Activated naive CD8-positive, alpha-beta T cell treated with anti-CD3 and anti-CD28 coated beads, Interleukin-2, amount 50 U/mL, for 16 hours (primary cell): ENCODE measurements around the gene LHFPL2.

Source experiments
- DNase-seq: peaks from one replicate; pipeline ENCODE4 v3.0.0-alpha.2; 2020; ENCODE audit warnings: low read depth, low spot score

LHFPL2 gene

GRCh38 chr5:78546276-78546996 is 102.1 kb downstream of the LHFPL2 start:
- no peak for DNase-seq

DNA sequence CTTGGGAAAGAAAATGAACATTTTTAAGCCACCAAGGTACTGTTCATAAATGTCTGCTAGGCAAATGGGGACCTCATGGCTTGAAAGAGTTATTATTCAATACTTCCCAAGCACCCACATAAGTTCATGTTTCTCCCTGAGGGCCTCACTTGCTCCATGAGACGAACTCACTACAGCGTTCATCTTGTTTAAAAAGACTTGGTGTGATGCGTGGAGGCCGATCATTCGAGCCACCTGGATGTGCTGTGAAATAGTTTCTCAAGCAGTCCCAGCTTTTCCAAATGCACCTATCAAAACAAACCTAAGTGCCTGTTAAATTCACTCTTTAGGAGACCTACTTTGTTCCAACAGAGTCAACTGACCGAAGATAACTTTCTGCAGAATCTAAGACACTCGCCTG is 103.2 kb downstream of the LHFPL2 start:
- DNase-seq = no peak

- DNase-seq = no peak
Observed at GRCh38 chr5:78544561-78545201, 103.9 kb downstream of the LHFPL2 start.

DNA sequence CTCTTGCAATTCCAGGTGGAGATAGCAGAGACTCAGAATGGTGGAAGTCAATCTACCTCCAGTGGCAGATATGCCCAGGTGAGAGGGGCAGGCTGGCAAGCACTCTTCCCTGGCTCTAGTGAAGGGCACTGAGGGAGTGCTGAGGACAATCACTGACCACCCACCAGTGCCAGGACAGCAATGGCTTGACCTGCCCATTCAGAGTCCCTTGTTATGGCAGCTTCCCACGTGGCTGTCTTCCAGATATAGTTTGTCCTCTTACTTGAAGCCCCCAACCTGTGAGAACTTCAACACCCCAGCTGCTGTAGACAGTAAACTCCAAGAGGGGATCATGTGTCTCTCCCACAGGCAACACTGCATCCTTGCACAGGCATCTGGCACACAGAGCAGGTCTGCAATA is 104.7 kb downstream of the LHFPL2 start:
- DNase-seq = no peak

DNA sequence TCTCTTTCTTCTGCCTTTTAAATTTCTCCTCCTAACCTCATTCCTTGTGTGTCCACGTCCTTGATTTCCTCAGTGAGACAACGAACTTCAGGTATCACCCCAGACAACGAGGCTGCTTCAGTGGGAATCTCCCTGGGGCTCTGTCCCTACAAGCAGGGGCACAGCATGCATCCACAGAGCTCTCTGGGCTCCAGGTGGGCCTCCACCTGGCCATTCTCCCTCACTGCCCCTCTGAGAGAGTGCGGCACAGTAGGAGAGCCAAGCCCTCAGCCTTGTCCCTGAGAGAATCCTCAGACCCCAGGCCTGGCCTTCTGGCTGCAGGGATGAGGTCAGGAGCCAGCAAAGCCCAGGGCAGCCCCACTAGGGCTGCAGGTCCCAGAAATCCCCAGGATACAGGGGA is 105.3 kb downstream of the LHFPL2 start:
- no peak for DNase-seq

GRCh38 chr5:78542321-78542840 is 106.2 kb downstream of the LHFPL2 start:
- DNase-seq = no peak

DNA sequence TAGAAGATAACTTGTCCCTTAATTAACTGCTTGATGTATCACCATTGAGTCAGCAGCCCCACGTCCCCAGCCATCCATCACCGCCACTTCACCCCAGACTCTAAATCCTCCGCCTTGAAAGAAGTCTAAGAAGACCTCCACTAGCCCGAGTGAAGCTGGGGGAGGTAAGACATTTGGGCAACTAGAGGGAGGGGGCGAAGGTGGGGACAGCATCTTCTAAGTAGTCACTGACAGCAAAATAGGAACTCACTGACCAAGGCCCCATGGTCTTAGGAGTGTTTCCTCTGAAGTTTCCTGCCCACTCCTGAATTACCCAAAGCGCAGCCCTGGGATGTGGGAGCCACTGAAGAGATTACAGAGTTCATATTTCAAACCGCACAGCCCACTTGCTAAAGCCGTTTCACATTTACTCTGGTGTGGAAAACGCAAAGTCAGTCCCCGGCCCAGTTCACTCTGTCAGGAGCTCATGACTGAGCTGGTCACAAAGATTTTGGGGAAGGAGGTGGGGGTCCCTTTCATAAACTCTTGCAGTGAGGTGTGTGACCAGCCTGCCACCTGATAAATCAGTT is 107.4 kb downstream of the LHFPL2 start:
- DNase-seq = no peak

- no peak for DNase-seq
Observed at GRCh38 chr5:78540335-78541085, 108.1 kb downstream of the LHFPL2 start.

DNA sequence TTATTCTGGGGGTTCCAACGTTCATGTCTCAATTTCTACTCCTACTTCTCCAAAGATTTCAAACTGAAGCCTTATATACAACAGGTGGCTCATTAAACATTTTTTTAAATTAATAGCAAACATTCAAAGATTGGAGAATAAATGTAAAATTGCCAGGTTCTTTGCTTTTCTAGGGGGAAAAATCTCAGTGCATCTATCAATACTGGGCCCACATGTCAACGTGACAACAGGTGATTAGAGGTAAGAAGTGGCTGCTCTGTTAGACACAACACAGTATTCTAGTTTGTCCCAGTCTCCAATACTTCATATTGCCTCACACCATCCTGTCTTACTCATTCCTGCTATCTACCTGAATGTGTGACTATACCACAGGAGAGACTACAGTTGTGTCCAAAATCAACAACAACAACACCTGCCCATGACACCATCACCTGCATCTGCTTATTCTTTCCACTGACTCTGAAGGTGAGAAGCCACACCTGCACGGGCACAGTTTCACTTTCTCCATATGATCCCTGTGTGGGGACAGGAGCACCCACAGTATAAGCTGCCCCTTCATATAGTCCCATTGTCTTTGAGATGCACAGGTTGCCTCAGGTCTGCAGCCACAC is 110.2 kb downstream of the LHFPL2 start:
- DNase-seq = no peak

DNA sequence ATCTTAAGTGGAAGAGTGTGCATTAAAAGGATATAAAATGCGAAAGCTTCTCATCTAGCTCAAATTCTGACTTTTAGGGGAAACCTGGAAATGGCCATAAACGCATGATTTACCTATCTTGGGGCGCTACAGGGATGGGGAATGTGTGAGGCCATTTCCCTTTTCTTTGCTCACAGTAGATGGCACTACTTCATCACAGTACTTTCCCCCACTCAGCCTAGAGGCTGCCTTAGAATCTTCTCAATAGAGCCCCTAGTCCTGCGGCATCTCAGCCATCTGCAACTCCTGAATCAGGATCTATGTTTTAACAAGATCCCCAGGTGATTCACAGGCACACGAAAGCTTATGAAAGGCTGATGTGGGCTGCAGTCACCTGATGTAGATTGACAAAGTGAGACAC is 110.8 kb downstream of the LHFPL2 start:
- DNase-seq = no peak

DNA sequence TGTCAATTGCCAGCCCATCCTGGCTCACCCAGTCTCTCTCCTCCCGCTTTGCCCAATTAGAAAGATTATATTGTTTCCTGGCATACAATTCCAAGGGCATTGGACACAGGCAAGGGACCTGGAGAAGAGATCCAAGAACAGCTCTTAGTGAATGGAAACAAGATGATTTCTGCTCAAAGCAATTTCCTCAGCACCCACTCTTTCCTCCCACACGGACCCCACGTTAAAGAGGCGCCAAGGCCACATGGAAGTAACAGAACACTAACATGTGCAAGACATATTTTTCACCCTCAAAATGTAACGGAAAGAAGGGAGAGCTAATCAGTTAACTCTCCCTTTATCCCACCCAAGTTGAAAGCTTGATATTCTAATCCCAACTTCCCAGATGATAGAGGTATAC is 111.2 kb downstream of the LHFPL2 start:
- DNase-seq = no peak

DNA sequence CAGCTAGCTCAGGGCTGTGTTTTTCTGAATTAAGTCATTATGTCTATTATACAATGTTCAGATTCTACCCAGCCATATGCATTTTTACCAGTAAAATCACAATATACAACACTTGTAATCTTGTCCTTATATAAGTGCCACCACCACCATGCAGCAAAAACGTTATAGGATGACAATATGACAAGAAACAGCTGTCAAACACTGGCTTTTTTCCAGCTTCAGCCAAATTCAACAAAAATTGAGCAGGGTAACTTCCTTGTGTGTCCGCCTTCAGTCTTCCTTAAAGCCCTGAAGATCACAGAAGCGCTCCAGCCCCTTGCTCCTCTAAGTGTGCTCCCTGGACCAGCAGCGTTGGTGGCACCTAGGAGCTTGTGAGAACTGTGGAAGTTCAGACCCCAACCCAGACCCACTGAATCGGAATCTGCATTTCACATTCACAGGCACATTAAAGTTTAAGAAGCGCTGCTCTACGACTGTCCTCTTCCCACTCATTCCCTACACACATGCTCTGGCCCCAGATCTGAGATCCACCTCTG is 111.8 kb downstream of the LHFPL2 start:
- DNase-seq = no peak

- no peak for DNase-seq
Observed at GRCh38 chr5:78534905-78535200, 113.7 kb downstream of the LHFPL2 start.

DNA sequence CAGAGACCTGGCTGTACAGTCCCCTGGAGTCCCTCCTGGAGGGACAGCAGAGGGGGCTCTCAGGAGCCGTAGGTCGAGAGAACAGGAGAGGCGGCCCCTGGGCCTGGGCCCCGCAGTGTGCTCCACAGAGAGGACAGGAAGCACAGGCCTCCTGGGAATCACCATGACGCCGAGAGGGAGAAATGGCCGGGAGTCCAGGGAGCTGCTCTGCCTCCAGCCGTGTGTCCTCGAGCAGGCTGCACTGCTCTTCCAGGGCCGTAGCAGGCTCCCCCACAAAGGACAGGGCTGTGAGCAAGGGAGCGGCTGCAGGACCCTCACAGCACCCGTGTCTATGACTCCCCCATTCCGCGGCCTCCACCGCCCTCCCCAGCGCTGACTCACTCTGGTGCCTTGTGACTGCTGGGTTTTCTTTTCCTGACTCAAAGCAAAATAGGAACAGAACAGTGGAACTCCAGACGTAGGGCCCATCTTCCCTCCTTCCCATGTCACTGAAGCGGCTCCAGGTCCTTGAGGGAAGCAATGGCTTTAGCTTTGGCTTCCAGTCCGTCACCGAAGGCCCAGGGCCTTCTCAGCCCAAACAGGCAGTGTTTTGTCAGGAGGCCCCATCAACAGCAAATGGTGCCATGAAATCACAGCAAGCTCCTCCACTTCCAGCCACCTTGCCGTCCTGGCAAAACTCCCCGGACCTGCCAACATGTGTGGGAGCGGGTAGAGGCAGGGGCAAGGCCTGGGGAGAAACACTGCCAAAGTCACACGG is 114.2 kb downstream of the LHFPL2 start:
- DNase-seq = no peak

DNA sequence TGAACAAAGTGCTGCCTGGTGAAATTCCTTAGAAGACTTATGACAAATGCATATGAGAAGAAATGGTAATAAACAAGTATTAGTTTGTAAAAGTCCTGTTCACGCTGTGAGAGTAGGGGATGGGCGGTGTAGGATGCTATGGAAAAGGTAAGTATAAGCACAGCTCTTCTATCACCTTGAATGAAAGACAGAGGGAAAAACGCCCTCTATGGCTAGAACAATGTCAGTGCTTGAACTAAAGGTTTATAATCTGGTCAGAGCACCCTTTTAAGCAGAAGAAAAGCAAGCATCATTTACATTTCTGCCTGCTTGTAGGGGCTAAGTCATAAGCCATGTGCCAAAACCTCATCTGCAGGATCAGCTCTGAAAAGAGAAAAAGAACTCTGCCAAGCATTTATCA is 115.2 kb downstream of the LHFPL2 start:
- DNase-seq = no peak

DNA sequence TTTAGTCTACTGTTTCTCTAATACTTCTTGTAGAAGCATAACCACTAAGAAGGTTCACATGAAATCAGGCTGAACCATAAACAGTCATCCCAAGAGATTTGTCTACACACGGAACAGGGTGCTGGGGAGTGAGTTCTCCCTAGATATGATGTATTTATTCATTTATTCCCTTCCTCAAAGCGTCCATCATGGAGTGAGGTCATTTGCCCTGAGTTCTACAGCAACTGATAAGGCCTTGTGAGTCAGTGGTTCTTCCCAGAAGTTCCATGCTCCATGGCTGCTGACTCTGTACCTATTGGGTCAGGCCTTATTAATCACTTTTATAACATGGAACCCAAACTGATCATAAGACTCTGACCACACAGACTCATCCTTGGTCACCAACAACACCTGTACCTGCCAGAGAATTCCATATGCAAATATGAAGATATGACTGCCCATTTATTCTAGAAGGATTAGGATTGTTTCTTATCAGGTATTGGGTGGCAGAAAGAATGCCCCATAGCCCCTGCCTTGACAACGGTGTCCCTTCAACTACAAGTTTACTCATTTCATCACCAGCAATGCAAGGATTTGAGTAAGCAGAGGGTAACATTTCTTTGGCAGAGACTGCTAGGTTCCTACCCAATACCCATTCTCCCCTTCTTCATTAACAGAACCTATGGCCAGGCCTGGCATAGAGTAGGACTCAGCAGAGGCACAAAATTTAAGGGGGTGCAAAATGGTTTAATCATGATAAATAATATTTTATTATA is 118.1 kb downstream of the LHFPL2 start:
- no peak for DNase-seq

- no peak for DNase-seq
Observed at GRCh38 chr5:78527925-78528324, 120.6 kb downstream of the LHFPL2 start.

GRCh38 chr5:78527054-78527859 is 121.3 kb downstream of the LHFPL2 start:
- DNase-seq = no peak

GRCh38 chr5:78526049-78526525 is 122.5 kb downstream of the LHFPL2 start:
- no peak for DNase-seq
